ENCODE data around the gene RUFY1.
"Not testable (repeated sequence)": the region's sequence is repeated elsewhere in the genome, so short reads cannot be mapped to it uniquely, and the experiment has no call there.

The RUFY1 gene, protein sequence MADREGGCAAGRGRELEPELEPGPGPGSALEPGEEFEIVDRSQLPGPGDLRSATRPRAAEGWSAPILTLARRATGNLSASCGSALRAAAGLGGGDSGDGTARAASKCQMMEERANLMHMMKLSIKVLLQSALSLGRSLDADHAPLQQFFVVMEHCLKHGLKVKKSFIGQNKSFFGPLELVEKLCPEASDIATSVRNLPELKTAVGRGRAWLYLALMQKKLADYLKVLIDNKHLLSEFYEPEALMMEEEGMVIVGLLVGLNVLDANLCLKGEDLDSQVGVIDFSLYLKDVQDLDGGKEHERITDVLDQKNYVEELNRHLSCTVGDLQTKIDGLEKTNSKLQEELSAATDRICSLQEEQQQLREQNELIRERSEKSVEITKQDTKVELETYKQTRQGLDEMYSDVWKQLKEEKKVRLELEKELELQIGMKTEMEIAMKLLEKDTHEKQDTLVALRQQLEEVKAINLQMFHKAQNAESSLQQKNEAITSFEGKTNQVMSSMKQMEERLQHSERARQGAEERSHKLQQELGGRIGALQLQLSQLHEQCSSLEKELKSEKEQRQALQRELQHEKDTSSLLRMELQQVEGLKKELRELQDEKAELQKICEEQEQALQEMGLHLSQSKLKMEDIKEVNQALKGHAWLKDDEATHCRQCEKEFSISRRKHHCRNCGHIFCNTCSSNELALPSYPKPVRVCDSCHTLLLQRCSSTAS

DNA sequence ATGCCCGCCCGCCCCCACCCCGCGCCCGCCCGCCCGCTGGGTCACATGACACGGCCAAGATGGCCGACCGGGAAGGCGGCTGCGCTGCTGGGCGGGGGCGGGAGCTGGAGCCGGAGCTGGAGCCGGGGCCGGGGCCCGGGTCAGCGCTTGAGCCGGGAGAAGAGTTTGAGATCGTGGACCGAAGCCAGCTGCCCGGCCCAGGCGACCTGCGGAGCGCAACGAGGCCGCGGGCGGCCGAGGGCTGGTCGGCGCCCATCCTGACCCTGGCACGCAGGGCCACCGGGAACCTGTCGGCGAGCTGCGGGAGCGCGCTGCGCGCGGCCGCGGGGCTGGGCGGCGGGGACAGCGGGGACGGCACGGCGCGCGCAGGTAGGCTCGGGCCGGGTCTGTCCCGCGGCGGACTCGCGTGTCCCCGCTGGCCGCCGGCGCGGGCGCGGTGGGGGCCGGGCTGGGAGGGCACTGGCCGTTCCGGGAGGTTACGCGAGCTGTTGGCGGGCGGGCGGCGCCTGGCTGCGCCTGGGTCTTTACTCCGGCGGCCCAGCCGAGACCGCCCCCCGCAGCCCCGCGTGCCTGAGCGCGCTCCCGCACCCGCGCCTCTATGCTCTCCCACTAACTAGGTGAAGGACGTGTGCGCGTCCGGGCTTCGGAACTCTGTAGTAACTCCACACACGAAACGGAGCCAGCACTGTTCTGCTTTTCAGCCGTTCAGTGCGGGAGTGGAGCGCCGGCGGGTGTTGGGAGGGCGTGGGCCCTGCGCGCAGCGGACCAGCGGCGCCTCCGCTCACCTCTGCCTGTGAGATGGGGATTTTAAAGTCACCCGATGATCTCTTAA, at the start of gene RUFY1:
Gene RUFY1, plus strand, starts transcription at position 44 of the 832 bp plus-strand sequence. Its CDS starts 16 bp downstream, at position 60.
- peak; percentile 81 for DNase-seq (ENCODE audit: low read depth)

DNA sequence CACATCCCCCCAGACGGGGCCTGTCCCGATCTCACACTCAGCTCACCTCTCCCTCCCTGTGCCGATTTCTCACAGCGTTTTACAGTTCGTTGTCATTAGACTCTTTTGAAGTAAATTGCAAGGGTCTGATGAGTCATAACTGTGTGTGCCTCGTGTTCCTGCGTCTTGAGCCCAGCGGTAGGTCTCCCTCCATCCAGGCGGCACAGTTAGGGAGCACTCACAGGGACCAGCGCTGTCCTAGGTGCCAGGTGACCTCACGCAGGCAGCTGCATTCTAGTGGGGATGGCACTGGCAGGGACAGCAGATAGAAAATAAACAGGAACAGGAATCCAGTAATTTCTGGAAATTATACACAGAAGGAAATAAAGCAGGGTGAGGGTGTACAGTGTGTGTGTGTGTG, 48.4 kb upstream of the RUFY1 start:
- DNase-seq (ENCODE audit: low read depth) = not testable (repeated sequence)

DNA sequence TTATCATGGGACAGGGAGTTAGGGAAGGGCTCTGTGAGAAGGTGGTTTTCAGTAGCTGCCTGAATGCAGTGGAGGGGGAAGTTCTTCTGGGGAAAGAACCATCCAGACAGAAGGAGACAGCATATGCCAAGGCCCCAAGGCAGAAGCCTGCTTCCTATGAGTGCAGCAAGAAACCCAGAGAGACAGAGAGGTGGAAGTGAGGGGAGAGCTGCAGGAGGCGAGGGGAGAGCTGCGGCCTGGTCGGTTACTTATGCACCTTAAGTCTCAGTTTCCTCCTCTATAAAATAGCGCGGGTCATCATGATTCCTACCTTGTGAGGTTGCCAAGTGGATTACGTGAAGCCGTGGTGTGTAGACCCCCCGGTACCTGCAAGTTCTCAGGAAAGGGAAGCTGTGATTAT, 47.9 kb upstream of the RUFY1 start:
- not testable (repeated sequence) for DNase-seq (ENCODE audit: low read depth)

DNA sequence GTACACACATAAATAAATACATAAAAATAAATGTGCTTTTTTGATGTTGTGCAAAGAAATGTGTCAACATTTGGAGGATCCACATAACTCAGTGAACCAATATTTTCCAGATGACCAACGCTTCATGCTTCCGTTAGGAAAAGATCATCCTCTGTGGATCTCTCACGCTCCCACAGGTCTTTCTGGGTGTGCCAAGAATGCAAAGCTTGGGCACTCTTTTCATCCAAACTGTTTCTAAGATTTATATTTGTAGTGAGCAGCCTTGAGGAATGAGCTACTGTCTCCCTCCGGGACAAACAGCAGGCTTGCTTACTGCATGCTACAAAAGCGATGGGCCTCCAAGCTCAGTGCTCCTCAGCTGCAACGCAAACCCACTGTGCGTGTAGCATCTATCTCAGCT, 46.2 kb upstream of the RUFY1 start:
- no peak for DNase-seq (ENCODE audit: low read depth)

DNA sequence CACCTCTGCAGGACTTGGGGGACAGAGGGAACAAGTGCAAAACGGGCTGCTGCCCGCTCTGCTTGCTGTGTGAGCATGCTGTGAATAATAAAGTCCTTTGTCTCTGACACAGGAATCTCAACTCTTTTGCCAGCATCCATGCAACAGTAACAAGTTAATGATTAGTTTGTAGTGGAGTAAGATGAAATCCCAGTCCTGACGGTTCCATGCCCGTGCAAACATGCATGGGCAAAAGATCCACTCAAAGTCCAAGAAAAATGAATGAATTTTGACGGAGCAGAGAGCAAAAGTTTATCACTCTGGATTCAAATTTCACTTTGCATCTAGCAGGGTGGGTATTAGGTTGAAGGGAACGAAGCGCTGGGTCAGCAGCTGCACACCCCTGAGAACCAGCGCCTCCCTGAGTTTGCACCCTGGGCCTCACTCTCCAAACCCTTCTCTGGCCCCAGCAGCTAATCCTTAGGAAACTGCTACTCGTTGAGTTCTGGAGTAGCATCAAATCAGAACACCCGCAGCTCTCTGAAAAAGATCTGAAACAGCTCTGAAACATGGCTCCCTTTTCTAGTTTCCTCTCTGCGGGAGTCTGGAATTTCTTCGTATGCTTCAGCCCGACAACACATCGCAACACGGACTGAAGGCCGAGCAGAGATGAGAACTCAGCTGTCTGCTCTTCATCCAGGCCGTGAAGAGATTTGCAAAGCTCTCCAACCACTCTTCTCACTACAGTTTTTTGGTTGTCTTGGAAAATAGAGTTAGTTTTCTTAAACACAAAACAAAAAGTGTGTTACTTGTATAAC, 45.6 kb upstream of the RUFY1 start:
- DNase-seq (ENCODE audit: low read depth) = no peak

DNA sequence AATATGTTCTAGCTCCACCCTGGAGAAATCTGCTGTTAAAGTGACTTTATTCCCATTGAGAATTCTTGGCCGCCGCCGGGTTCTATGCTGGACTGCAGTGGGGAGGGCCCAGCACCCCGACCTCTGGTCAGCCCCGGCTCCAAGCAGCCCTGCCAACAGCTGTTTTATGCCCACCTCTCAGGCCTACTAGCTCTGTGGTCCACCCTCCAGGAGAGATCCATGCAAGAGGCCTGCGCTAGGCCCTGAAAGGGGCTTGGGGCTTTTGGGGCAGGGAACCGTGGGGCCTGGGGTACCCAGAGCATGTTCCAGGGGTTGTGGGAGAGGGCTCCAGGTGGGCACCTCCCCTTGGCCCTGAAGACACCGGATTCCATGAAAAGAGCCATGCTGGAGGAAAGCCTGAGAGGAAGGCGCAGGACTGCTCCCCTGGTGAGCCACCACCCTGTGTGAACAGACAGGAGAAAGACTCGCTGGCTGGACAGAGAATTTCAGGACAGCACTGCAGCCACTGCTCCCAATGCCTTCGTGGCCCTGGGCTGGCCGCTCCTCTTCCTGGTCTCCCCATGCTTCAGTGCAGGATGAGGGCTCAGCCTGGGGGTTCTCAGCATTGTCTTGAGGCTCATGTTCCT, 44.6 kb upstream of the RUFY1 start:
- DNase-seq (ENCODE audit: low read depth) = no peak

DNA sequence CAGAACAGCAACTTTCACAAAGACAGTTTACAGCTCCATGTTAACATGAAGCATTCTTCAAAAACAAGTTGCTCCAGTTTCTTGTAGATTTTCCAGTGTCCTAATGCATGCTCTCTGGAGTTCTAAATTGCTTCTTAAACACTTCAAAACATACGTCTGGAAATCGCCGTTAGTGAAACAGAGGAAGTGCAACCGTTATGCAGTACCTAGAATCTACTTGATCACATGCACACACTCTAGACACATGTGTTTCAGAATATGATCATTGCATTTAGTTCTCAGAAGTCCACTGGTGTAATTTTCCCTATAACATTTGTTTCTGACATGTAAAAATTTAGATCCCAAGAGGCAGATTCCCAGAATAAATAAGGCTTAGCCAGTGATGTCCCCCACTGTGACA, 41.1 kb upstream of the RUFY1 start:
- DNase-seq (ENCODE audit: low read depth) = no peak

DNA sequence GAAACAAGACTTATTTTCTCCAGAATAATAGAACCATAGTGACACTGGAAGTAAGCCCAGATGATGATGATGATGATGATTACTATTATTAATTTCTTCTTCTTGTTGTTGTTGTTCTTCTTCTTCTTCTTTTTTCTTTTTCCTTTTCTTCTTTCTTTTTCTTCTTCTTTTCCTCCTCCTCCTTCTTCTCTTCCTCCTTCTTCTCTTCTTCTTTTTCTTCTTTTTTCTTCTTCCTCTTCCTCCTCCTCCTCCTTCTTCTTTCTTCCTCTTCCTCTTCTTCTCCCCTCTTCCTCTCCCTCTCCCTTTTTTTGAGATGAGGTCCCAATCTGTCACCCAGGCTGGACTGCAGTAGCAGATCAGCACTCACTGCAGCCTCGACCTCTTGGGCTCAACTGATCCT, 40.5 kb upstream of the RUFY1 start:
- no peak for DNase-seq (ENCODE audit: low read depth)

DNA sequence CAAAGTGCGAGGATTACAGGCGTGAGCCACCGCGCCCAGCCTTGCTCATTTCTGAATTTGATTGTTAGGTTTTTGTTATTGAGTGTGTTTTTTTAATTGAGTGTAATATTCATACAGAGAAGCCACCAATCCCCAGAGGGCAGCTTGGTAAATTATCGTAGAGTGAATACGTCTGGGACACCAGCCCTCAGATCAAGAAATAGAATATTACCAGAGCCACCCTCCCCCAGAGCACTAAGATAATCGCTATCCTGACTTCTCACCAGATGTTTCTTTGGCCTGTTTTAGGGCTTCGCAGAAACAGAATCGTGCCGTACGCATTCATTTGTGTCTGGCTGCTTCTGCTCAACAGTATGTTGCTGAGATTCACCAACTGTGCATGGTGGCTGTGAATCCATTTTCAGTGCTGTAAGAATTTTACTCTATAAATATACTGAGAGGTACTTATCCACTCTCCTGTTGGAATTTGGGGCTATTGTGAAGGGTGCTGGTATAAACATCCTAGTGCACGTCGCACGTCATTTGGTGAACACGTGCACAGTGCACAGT, 37.8 kb upstream of the RUFY1 start:
- no peak for DNase-seq (ENCODE audit: low read depth)

DNA sequence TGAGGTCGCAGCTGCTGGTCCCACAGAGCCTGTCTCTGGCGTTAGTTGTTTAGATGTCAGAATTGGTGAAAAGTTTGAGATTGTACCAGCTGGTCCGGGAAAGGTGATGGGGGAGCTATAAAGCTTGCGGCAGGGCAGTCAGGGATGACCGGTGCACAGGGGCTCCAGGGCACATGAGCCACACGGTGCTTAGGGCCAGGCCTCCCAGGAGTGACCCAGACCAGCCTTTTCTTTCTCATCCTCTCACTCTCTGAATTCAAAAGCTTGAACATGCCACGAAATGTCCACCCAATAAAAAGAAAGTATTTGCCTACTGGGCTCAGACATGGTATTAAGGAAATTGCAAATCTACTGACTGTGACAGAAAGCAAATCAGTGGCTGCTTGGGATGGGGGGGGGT, 34.9 kb upstream of the RUFY1 start:
- DNase-seq (ENCODE audit: low read depth) = not testable (repeated sequence)

DNA sequence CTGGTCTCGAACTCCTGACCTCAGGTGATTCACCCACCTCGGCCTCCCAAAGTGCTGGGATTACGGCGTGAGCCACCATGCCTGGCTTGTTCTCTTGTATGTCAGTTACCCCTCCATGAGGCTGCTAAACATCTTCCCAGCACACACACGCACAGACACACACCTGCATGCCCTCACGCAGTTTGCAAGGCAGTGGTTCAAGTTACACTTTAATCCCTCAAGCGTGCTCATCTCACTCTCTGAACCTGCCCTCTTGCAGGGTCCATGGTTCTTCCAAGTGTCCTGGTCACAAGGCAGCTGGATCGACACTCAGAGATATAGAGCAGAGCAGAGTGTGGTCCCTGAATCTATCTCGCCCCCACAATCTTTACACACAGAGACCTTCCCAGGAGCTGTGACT, 34.1 kb upstream of the RUFY1 start:
- no peak for DNase-seq (ENCODE audit: low read depth)

DNA sequence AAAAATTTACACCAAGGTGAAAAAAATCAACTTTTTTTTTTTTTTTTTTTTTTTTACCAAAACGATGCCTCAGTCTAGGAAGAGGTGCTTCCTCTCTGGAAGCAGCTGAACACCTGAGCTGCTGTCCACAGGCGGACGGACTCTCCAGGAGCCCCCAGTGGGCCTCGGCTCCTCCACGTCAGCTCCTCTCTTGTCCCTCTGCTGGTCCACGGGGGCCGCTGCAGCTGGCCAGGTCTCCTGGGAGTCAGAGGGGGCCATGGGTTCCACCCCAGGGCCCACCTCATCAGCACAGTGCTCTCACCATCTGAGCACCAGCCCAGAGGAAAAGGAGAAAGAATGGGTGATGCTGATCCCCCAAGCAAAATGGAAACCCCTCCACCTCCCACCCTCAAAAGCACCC, 32.6 kb upstream of the RUFY1 start:
- not testable (repeated sequence) for DNase-seq (ENCODE audit: low read depth)

DNA sequence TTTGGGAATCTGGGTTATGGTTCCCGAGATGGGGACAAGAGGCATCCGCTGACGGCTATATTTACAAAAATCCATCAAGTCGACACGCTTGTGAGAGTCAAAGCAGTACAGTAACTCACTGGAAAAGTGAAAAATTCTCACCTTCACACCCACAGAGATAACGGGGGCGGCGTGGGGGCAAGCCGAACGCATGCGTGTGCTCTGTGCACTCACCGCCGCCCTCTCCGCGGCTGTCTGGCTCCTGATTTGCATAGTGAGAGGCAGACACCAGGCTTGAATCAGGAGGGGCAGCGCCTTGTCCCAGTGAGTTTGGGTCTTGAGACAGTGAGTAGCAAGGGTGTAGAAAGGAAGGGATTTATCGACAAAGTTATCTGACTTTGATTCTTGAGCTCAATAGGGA, 32.0 kb upstream of the RUFY1 start:
- DNase-seq (ENCODE audit: low read depth) = not testable (repeated sequence)

DNA sequence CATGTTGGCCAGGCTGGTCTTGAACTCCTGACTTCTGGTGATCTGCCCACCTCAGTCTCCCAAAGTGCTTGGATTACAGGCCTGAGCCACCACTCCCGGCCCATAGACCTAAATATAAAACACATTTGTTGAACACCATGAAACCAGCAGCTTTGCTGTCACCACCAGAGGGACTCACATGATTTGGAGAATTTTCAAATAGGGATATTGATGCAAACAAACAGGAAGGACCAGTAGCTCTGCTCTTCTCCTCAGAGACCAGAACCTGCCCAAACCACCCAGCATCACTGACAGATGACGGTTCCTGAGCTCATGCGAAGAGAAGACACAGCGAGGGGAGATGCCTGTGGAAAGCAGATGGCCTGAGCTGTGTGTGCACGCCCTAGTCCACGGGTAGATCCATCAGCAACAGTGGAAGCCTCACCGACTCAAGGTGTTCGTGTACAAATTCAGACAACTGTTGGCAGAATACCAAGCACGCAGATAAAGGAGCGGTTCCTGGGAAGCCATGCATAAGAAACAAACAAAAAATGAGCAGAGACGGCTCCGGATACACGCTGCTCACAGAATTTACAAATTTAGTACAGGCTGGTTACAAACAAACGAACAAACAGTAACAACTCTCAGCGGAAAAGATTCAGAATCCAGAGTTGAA, 30.8 kb upstream of the RUFY1 start:
- not testable (repeated sequence) for DNase-seq (ENCODE audit: low read depth)

DNA sequence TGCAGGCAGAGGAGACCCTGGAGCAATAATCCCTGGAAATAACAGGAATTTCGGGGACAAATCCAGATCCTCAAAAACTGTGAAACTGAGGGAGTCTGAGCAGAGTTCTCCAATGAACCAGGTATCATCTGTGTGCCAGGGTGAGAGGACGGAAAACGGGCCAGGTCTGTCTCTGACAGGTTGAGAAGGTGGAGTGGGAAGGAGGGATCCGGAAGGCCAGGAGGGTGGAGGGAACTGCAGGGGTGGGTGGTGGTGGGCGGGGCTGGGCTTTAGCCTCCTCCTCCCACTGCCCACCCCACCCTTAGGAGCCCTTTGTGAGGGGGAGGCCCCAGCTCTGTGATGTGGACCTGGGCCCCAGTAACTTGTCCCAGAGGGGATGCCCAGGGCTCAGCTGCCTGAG, 28.2 kb upstream of the RUFY1 start:
- not testable (repeated sequence) for DNase-seq (ENCODE audit: low read depth)

DNA sequence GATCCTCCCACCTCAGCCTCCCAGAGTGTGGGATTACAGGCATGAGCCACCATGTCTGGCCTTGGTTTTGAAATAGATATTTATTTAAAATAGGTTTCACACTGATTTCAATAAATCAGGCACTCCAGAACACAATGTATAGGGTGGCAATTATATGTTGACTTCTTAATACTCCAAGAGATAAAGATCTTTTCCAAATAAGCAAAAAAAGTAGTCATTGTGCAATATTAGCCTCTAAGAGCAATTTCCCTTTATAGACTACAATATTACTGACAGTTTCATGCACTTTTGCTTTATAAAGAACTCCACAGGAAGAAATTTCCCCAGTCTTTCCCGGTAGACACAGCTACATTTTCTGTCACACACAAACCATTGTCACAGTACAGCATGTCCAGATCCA, 23.4 kb upstream of the RUFY1 start:
- DNase-seq (ENCODE audit: low read depth) = no peak

DNA sequence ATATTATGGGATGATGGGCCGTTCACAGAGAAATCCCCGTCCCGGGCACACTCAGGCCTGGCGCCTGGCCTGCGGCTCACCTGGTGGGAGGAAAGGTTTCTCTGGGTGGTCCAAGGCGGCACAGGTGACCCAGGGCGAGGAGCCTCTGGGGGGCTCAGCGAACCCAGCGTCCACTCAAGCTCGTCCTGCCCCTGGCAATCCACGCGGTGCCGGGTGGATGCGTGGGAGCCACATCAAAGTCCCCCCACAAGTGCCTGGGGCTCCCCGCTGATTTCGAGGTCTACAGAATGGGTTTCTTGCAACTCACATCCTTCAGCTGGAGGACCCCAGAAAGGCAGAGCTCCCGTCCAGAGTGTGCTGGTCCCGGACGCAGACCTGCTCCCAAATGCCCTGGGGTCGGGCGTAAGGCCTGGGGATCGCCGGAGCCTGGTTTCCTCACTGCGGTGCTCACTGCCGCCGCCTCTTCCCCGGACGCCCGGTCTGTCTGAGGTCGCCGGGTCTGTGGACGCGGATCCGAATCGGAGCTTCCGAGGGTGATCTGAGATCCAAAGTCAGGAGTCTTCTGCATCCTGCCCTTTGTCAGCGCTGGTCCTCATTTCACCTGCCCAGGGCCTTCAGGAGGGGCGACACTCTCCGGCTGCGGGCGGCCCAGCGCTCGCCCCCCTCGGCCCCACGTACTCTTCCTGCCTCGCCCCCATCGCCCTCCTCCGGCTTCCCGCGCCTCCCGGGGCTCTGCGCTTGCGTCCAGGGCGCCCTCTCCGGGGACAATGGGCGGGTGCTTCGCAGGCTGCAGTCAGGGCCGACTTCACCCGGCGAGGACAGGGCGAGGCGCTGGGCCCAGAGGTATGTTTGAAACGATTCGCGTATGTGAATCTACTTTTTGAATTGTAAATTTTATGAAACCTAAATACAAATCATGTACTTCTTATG, 20.0 kb upstream of the RUFY1 start:
- peak; percentile 62 for DNase-seq (ENCODE audit: low read depth)

DNA sequence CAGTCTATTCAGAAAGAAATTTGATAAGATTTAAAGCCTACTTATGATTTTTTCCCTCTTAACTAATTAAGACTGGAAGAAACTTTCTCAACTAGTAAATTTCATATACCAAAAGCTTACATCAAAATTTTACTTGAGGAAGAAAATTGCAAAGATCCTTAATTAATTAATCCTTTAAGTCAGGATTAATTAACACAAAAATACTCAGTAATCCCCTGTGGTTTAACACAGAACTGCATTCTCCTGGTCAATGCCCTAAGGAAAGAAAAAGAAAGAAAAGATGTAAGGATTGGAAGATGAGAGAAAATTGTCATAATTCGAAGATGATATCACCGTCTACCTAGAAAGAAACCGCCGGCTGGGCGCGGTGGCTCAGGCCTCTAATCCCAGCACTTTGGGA, 17.3 kb upstream of the RUFY1 start:
- DNase-seq (ENCODE audit: low read depth) = no peak

DNA sequence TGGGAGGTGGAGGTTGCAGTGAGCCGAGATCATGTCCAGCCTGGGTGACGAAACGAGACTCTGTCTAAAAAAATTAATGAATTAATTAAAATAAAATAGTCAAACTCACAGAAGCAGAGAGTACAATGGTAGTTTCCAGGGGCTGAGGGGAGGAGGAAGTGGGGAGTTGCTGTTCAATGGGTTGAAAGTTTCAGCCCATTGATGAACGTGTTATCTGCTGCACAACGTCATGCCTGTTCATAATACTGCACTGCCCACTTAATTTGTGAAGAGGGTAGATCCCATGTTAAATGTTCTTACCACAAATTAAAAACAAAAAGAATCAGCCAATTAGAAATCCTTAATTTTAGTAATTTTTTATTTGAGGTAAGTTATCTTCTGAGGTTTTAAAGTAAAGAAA, 16.4 kb upstream of the RUFY1 start:
- DNase-seq (ENCODE audit: low read depth) = no peak
